H7 (cell line): Measurements from ENCODE around the gene IGSF8. TPM values are rescaled to one million over a fixed set of nuclear protein-coding genes. Genes with fewer than 3 reads are reported as not detected.

ENCODE experiments used
- DNase-seq: peaks from one replicate; pipeline ENCODE4 v3.0.0; 2012
- H3K27me3 ChIP-seq: 2 replicates; pipeline ENCODE4 v1.6.0; 2011; ENCODE audit warnings: mild to moderate bottlenecking, low read length; ENCODE audit not compliant: control insufficient read depth, insufficient read depth
- H3K36me3 ChIP-seq: replicated peaks from 2 replicates; pipeline ENCODE4 v1.5.1; 2011; ENCODE audit warnings: low read length; ENCODE audit not compliant: control insufficient read depth, insufficient read depth
- H3K4me3 ChIP-seq: 2 replicates; pipeline ENCODE4 v1.5.1; 2011; ENCODE audit warnings: low read depth, mild to moderate bottlenecking, control low read depth, low read length, moderate library complexity; ENCODE audit not compliant: insufficient read depth
- total RNA-seq: library from RNA; depleted of rRNA; stranded (reverse); fragments of >200 nt; shearing (Covaris generic); gene quantifications from 2 replicates; pipeline ENCODE4 v1.2.3, GENCODE V29; 2014

IGSF8 gene
- total RNA-seq, 1 experiment from 2014 or later: 89.5 TPM

GRCh38 chr1:160103658-160104408 lies 5.4 kb upstream of the IGSF8 start:
- H3K4me3 ChIP-seq: no peak overlapping the region
- no peaks in the 10 kb centered on the region for H3K36me3 ChIP-seq
- H3K27me3 ChIP-seq: no peaks in the 10 kb centered on the region; the same call in 1 of the 2 replicates
- no peak for DNase-seq

- H3K4me3 ChIP-seq: no peak overlapping the region
- H3K36me3 ChIP-seq: no peaks in the 10 kb centered on the region
- H3K27me3 ChIP-seq: no peaks in the 10 kb centered on the region; the same call in 1 of the 2 replicates
- DNase-seq: no peak
Observed at GRCh38 chr1:160101717-160102522, 3.5 kb upstream of the IGSF8 start.

GRCh38 chr1:160101037-160101716 lies 2.8 kb upstream of the IGSF8 start:
- peak; percentile 95 for DNase-seq
- Histone ChIP-seq H3K27me3 (no peaks in the 10 kb centered on the region; the same call in 1 of the 2 replicates), H3K36me3 (no peaks in the 10 kb centered on the region), H3K4me3 (no peak overlapping the region)

GRCh38 chr1:160099716-160100375 lies 1.4 kb upstream of the IGSF8 start:
- Histone ChIP-seq H3K4me3 (no peak overlapping the region), H3K36me3 (no peaks in the 10 kb centered on the region), H3K27me3 (no peaks in the 10 kb centered on the region; the same call in 1 of the 2 replicates)
- no peak for DNase-seq

GRCh38 chr1:160098852-160099561 lies 588 bp upstream of the IGSF8 start:
- peak; percentile 100 for DNase-seq
- H3K4me3 ChIP-seq: peak overlapping the region; percentile 47

GRCh38 chr1:160097151-160097910 lies 1.1 kb downstream of the IGSF8 start:
- H3K27me3 ChIP-seq: no peaks in the 10 kb centered on the region; the same call in 1 of the 2 replicates
- H3K36me3 ChIP-seq: peaks cover 4% of the 10 kb centered on the region
- H3K4me3 ChIP-seq: peak overlapping the region; percentile 70
- DNase-seq: no peak

More at GRCh38 chr1:160098852-160099561, 588 bp upstream of the IGSF8 start:
- Histone ChIP-seq H3K27me3 (no peaks in the 10 kb centered on the region; the same call in 1 of the 2 replicates), H3K36me3 (peaks cover 4% of the 10 kb centered on the region; the same call in 1 of the 2 replicates)

GRCh38 chr1:160096274-160097116 lies 1.9 kb downstream of the IGSF8 start:
- no peak for DNase-seq
- Histone ChIP-seq H3K27me3 (no peaks in the 10 kb centered on the region; the same call in 1 of the 2 replicates), H3K36me3 (peaks cover 8% of the 10 kb centered on the region), H3K4me3 (no peak overlapping the region)

GRCh38 chr1:160095382-160096105 lies 2.9 kb downstream of the IGSF8 start:
- peaks cover 10% of the 10 kb centered on the region for H3K36me3 ChIP-seq
- DNase-seq: peak; percentile 90
- H3K27me3 ChIP-seq: no peaks in the 10 kb centered on the region; the same call in 1 of the 2 replicates
- no peak overlapping the region for H3K4me3 ChIP-seq

- peaks cover 10% of the 10 kb centered on the region for H3K36me3 ChIP-seq
- no peak overlapping the region for H3K4me3 ChIP-seq
- H3K27me3 ChIP-seq: no peaks in the 10 kb centered on the region; the same call in 1 of the 2 replicates
- DNase-seq: no peak
Observed at GRCh38 chr1:160094806-160095205, 3.6 kb downstream of the IGSF8 start.

- H3K27me3 ChIP-seq: no peaks in the 10 kb centered on the region
- DNase-seq: no peak
- H3K36me3 ChIP-seq: peaks cover 10% of the 10 kb centered on the region
- no peak overlapping the region for H3K4me3 ChIP-seq
Observed at GRCh38 chr1:160094291-160094625, 4.2 kb downstream of the IGSF8 start.

GRCh38 chr1:160093624-160094290 lies 4.7 kb downstream of the IGSF8 start:
- H3K36me3 ChIP-seq: peaks cover 10% of the 10 kb centered on the region
- DNase-seq: no peak

GRCh38 chr1:160093069-160093395 lies 5.4 kb downstream of the IGSF8 start:
- Histone ChIP-seq H3K4me3 (no peak overlapping the region), H3K27me3 (no peaks in the 10 kb centered on the region), H3K36me3 (peaks cover 10% of the 10 kb centered on the region)
- DNase-seq: no peak

More at GRCh38 chr1:160093624-160094290, 4.7 kb downstream of the IGSF8 start:
- Histone ChIP-seq H3K4me3 (no peak overlapping the region), H3K27me3 (no peaks in the 10 kb centered on the region)
